ENCODE results near the gene ABCC6. TPM values are rescaled to one million over a fixed set of nuclear protein-coding genes. Genes with fewer than 3 reads are reported as not detected.

The ABCC6 gene
- total RNA-seq, 1 donor from 2014 or later = 3.0 TPM

DNA sequence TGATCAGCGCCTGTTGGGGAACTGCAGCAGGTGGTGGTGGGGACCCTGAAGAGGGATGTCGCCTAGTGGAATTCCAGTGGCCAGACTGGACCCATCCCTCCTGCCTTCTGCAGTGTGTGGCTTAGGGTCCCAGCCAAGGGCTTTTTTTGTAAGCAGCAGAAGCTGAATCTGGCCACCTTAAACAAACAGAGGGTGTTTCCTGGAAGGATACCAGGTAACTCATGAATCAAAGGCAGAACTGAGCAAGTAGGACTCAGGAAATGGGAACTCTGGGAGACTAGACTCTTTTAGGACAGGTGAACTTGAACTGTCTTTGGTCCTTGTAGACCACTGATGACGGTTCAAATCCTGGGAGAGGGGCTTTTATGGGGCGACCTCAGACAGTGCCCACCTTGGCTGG lies 124.0 kb downstream of the ABCC6 start:
- Mint-ChIP-seq H3K4me3 (ENCODE audit: unreplicated experiment) (no peak overlapping the region), H3K36me3 (ENCODE audit: low read depth, unreplicated experiment) (peaks cover 40% of the 10 kb centered on the region), H3K4me1 (ENCODE audit: low read depth, unreplicated experiment) (peaks cover 19% of the 10 kb centered on the region), H3K27ac (ENCODE audit: unreplicated experiment) (no peak overlapping the region), H3K9me3 (ENCODE audit: unreplicated experiment) (peaks cover 3% of the 10 kb centered on the region), H3K27me3 (ENCODE audit: low read depth, unreplicated experiment) (no peaks in the 10 kb centered on the region)
- H3K27ac ChIP-seq (ENCODE audit: low read depth, low read length) = no peak overlapping the region
- H3K9ac ChIP-seq (ENCODE audit: low read length) = no peak overlapping the region
- H3K27me3 ChIP-seq (ENCODE audit: insufficient read depth, low read length) = no peaks in the 10 kb centered on the region
- H2AFZ ChIP-seq (ENCODE audit: low read depth, low read length) = no peak overlapping the region
- peaks cover 16% of the 10 kb centered on the region for H4K20me1 ChIP-seq (ENCODE audit: insufficient read depth, low read length)
- no peak for TF ChIP-seq EZH2 (IDR thresholded peaks at IDR 0.05; ENCODE audit: insufficient read depth, low read length)
- no peak for TF ChIP-seq CTCF (IDR thresholded peaks at IDR 0.05; ENCODE audit: insufficient read depth, low read depth, low read length)
- no peak for FAIRE-seq
- peaks cover 18% of the 10 kb centered on the region for H3K4me1 ChIP-seq (ENCODE audit: insufficient read depth, low read length)
- H3K9me3 ChIP-seq (ENCODE audit: insufficient read depth, low read depth, low read length) = no peaks in the 10 kb centered on the region
- peaks cover 11% of the 10 kb centered on the region for H3K36me3 ChIP-seq (ENCODE audit: insufficient read depth, low read length)
- H3K79me2 ChIP-seq (ENCODE audit: insufficient read depth, low read length) = peaks cover 6% of the 10 kb centered on the region
- DNase-seq (ENCODE audit: low read depth) = no peak
- H3K4me2 ChIP-seq (ENCODE audit: low read length) = no peak overlapping the region
- H3K4me3 ChIP-seq (ENCODE audit: insufficient read depth, low read depth, low read length) = no peak overlapping the region

Other genes with a start within 250 kb of the ABCC6 start
- 63.1 and 64.1 TPM in 2 replicates for gene NOMO3, start 9.0 kb upstream of the ABCC6 start, total RNA-seq
- gene NPIPA7, start 155.6 kb upstream of the ABCC6 start, total RNA-seq = 7.5 and 8.0 TPM in 2 replicates

Measured in astrocyte (in vitro differentiated cells and primary cell).